Lower leg skin (tissue), 3 donors: ENCODE data around the gene ACSL6.

Source experiments
- CTCF ChIP-seq, 3 donors: fragments of 450-650 bp; IDR thresholded peaks; one replicate each; pipeline ENCODE4 v1.5.1; 2016; ENCODE audit warnings: antibody characterized with exemption in 3 of 3, mild to moderate bottlenecking in 3 of 3, moderate library complexity in 2 of 3
- POLR2A ChIP-seq, 2 donors: fragments of 450-650 bp; IDR thresholded peaks; one replicate each; pipeline ENCODE4 v1.6.1; 2016 to 2017; ENCODE audit warnings: antibody characterized with exemption in 2 of 2, mild to moderate bottlenecking in 1 of 2, moderate library complexity in 1 of 2

GRCh38 chr5:131979816-131980215 is 31.6 kb downstream of the ACSL6 start:
- TF ChIP-seq POLR2A (IDR thresholded peaks at IDR 0.05) (no peak), CTCF (IDR thresholded peaks at IDR 0.05) (no peak)
